Glutamatergic neuron (in vitro differentiated cells): ENCODE measurements around the gene NANOGP8. TPM values are rescaled to one million over a fixed set of nuclear protein-coding genes. Genes with fewer than 3 reads are reported as not detected.

Experiments
- DNase-seq: peaks from one replicate; pipeline ENCODE4 v3.0.0; 2022
- H3K27ac Mint-ChIP-seq: one replicate; pipeline ENCODE4 v1.8.0; 2020; ENCODE audit warnings: mild to moderate bottlenecking, mixed read lengths, inconsistent platforms; ENCODE audit not compliant: unreplicated experiment
- H3K27me3 Mint-ChIP-seq: one replicate; pipeline ENCODE4 v1.8.0; 2020; ENCODE audit warnings: mild to moderate bottlenecking, moderate library complexity, mixed read lengths, inconsistent platforms; ENCODE audit not compliant: unreplicated experiment
- H3K36me3 Mint-ChIP-seq: one replicate; pipeline ENCODE4 v1.8.0; 2020; ENCODE audit warnings: mild to moderate bottlenecking, mixed read lengths, inconsistent platforms; ENCODE audit not compliant: unreplicated experiment
- H3K4me1 Mint-ChIP-seq: one replicate; pipeline ENCODE4 v1.8.0; 2020; ENCODE audit warnings: mild to moderate bottlenecking, low read depth, mixed read lengths, inconsistent platforms; ENCODE audit not compliant: unreplicated experiment
- H3K4me3 Mint-ChIP-seq: one replicate; pipeline ENCODE4 v1.8.0; 2020; ENCODE audit warnings: mild to moderate bottlenecking, mixed read lengths, inconsistent platforms; ENCODE audit not compliant: unreplicated experiment
- H3K9me3 Mint-ChIP-seq: one replicate; pipeline ENCODE4 v1.8.0; 2020; ENCODE audit warnings: mild to moderate bottlenecking, moderate library complexity, mixed read lengths, inconsistent platforms; ENCODE audit not compliant: unreplicated experiment
- CTCF ChIP-seq: fragments of 200-600 bp; sonication (generic); IDR thresholded peaks from one replicate; pipeline ENCODE4 v1.5.0; 2021; ENCODE audit not compliant: partially characterized antibody, unreplicated experiment
- total RNA-seq: library from RNA; stranded (reverse); fragmentation: NEBNext Ultra II Directional; extraction: Animal tissue kit (Norgen Biotek cat#: 25700); gene quantifications from one replicate; pipeline ENCODE4 v1.2.1, GENCODE V29; 2021; ENCODE audit not compliant: unreplicated experiment

The NANOGP8 gene
- total RNA-seq, 1 donor from 2014 or later = 0.86 TPM

DNA sequence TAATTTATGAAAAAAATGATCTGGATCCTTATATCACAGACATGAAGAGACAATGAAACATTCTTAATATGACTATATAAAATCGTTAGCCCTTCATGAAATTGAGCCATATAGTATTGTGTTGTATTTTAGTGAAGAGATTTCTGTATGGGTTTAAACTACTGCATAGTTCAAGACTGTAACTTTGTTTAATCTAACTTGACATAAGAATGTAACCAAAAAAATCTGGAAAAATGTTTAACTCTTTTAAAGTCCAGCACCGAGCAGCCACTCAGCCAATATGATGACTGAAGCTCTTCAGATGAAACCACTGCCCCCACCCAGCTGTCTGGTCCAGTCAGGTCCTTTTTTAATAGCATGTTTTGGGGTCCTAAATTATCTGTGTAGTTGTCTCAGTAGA, 4.9 kb downstream of the NANOGP8 start:
- DNase-seq = no peak

GRCh38 chr15:35078221-35078915, 6.7 kb downstream of the NANOGP8 start:
- H3K4me1 Mint-ChIP-seq = no peaks in the 10 kb centered on the region
- H3K9me3 Mint-ChIP-seq = peaks cover 13% of the 10 kb centered on the region
- peak; percentile 36 for DNase-seq
- H3K4me3 Mint-ChIP-seq = no peak overlapping the region
- no peak overlapping the region for H3K27ac Mint-ChIP-seq
- H3K36me3 Mint-ChIP-seq = peaks cover 11% of the 10 kb centered on the region
- no peaks in the 10 kb centered on the region for H3K27me3 Mint-ChIP-seq
- peak; percentile 78 for TF ChIP-seq CTCF

More for the DNA sequence above, 4.9 kb downstream of the NANOGP8 start:
- Mint-ChIP-seq H3K27ac (no peak overlapping the region), H3K4me3 (no peak overlapping the region), H3K4me1 (peaks cover 6% of the 10 kb centered on the region), H3K27me3 (no peaks in the 10 kb centered on the region), H3K36me3 (peaks cover 11% of the 10 kb centered on the region), H3K9me3 (peaks cover 13% of the 10 kb centered on the region)
- no peak for TF ChIP-seq CTCF

- no peaks in the 10 kb centered on the region for H3K36me3 Mint-ChIP-seq
- TF ChIP-seq CTCF = no peak
- H3K4me3 Mint-ChIP-seq = no peak overlapping the region
- H3K4me1 Mint-ChIP-seq = no peaks in the 10 kb centered on the region
- H3K27me3 Mint-ChIP-seq = no peaks in the 10 kb centered on the region
- no peak overlapping the region for H3K27ac Mint-ChIP-seq
- H3K9me3 Mint-ChIP-seq = no peaks in the 10 kb centered on the region
- DNase-seq = no peak
These were observed 14.0 kb downstream of the NANOGP8 start for GRCh38 chr15:35071106-35071505.

DNA sequence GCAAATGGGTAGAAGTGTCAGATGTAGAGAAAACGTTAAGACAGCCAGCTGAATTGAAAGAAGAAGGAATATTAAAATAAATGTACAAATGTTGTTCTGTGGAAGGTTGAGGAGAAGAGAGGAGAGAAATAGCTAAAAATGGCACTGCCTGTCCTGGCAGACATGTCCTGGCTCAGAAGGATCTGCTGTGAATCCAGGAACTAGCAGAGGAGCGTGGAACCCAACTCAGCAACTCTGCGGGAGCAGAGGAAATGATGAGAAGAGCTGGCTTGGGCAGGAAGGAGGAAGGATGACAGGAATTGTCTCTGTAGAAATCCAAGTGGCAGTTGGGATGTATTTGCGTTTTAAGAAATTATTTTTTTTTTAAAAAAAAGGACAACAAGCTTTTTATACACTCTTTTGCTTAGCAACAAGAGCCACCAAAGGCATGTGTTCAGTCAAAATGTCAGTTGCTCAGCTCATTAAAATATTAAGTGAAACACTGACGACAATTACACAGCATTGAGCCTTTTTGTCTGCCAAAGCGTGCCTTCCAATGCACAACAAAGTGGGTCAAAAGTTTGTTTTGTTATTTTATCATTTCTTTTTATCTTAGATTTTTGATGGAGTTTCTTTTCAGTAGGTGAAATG, 16.1 kb downstream of the NANOGP8 start:
- no peaks in the 10 kb centered on the region for H3K4me1 Mint-ChIP-seq
- H3K36me3 Mint-ChIP-seq = no peaks in the 10 kb centered on the region
- DNase-seq = no peak
- H3K4me3 Mint-ChIP-seq = no peak overlapping the region
- H3K27me3 Mint-ChIP-seq = no peaks in the 10 kb centered on the region
- no peak for TF ChIP-seq CTCF
- no peaks in the 10 kb centered on the region for H3K9me3 Mint-ChIP-seq
- H3K27ac Mint-ChIP-seq = no peak overlapping the region
